SK-N-SH (cell line): Measurements from ENCODE around the gene CD320. TPM values are rescaled to one million over a fixed set of nuclear protein-coding genes. Genes with fewer than 3 reads are reported as not detected.

Source experiments
- CTCF ChIA-PET: fragments of 300-600, 350-600 bp; formaldehyde crosslinking; extraction: SDS; loops from one replicate; lab custom pipeline; 2021; lab: Yijun Ruan, JAX
- POLR2A ChIA-PET: fragments of 350-600 bp; sonication (Branson Sonifier 250); formaldehyde crosslinking; extraction: SDS; loops from one replicate; lab custom pipeline; 2020; ENCODE audit warnings: antibody characterized with exemption, inconsistent platforms; lab: Yijun Ruan, JAX
- DNase-seq: peaks from one replicate; pipeline ENCODE4 v3.0.0; 2012
- H2AFZ ChIP-seq: fragments of 200-600 bp; sonication (generic); 2 replicates; pipeline ENCODE4 v1.8.1; 2016; ENCODE audit warnings: antibody characterized with exemption, mild to moderate bottlenecking, low read depth
- H3F3A ChIP-seq: fragments of 200-600 bp; sonication (generic); replicated peaks from 2 replicates; pipeline ENCODE3; 2016; ENCODE audit warnings: antibody characterized with exemption, mild to moderate bottlenecking; ENCODE audit not compliant: insufficient read depth
- H3K27ac ChIP-seq, 2 experiments: fragments of 200-500 bp in 1 of 2; fragments of 200-600 bp in 1 of 2; sonication (Bioruptor generic) in 1 of 2; sonication (generic), shearing (Covaris generic) in 1 of 2; 2 replicates each; pipeline versions ENCODE4 v1.5.1 to v1.6.1; 2014 to 2016; ENCODE audit warnings: low read depth in 2 of 2, inconsistent platforms in 1 of 2, low read length in 1 of 2, mild to moderate bottlenecking in 1 of 2, mixed read lengths in 1 of 2
- H3K27me3 ChIP-seq: fragments of 200-600 bp; sonication (generic), shearing (Covaris generic); 2 replicates; pipeline ENCODE4 v1.6.1; 2016; ENCODE audit warnings: mixed run types; ENCODE audit not compliant: insufficient read depth
- H3K36me3 ChIP-seq, 2 experiments: fragments of 200-500 bp in 1 of 2; fragments of 200-600 bp in 1 of 2; sonication (Bioruptor generic) in 1 of 2; sonication (generic) in 1 of 2; replicated peaks in 1 of 2; 2 replicates each; pipeline versions ENCODE3 to v1.5.1; 2014 to 2016; ENCODE audit warnings: low read length in 1 of 2, mild to moderate bottlenecking in 1 of 2; ENCODE audit not compliant: insufficient read depth in 2 of 2, control insufficient read depth in 1 of 2
- H3K4me1 ChIP-seq, 2 experiments: fragments of 200-500 bp in 1 of 2; fragments of 200-600 bp in 1 of 2; sonication (Bioruptor generic) in 1 of 2; sonication (generic), shearing (Covaris generic) in 1 of 2; 2 replicates each; pipeline versions ENCODE4 v1.5.1 to v1.6.1; 2014 to 2016; ENCODE audit warnings: low read depth in 1 of 2, low read length in 1 of 2, mixed run types in 1 of 2; ENCODE audit not compliant: insufficient read depth in 2 of 2, control insufficient read depth in 1 of 2
- H3K4me2 ChIP-seq: fragments of 200-600 bp; sonication (generic), shearing (Covaris generic); 2 replicates; pipeline ENCODE4 v1.6.1; 2017; ENCODE audit warnings: mixed run types
- H3K4me3 ChIP-seq, 2 experiments: fragments of 200-500 bp in 1 of 2; fragments of 200-600 bp in 1 of 2; sonication (Bioruptor generic) in 1 of 2; sonication (generic), shearing (Covaris generic) in 1 of 2; 2 replicates each; pipeline versions ENCODE4 v1.5.1 to v1.8.1; 2014 to 2016; ENCODE audit warnings: low read depth in 2 of 2, inconsistent platforms in 1 of 2, low read length in 1 of 2, mild to moderate bottlenecking in 1 of 2, mixed read lengths in 1 of 2, moderate library complexity in 1 of 2
- H3K79me2 ChIP-seq: fragments of 200-600 bp; sonication (generic); 2 replicates; pipeline ENCODE4 v1.8.1; 2017; ENCODE audit warnings: mild to moderate bottlenecking; ENCODE audit not compliant: insufficient read depth
- H3K9ac ChIP-seq: fragments of 200-600 bp; sonication (generic); 2 replicates; pipeline ENCODE4 v1.6.1; 2017; ENCODE audit warnings: mixed run types
- H3K9me2 ChIP-seq: fragments of 200-600 bp; sonication (generic); 2 replicates; pipeline ENCODE4 v1.6.1; 2017; ENCODE audit warnings: mixed run types
- H3K9me3 ChIP-seq: fragments of 200-600 bp; sonication (generic); 2 replicates; pipeline ENCODE4 v1.6.1; 2017; ENCODE audit warnings: mixed run types, mild to moderate bottlenecking, moderate library complexity
- H4K20me1 ChIP-seq: fragments of 200-600 bp; sonication (generic); 2 replicates; pipeline ENCODE4 v1.6.1; 2017; ENCODE audit warnings: mild to moderate bottlenecking, mixed run types; ENCODE audit not compliant: insufficient read depth
- CHD2 ChIP-seq: fragments of 150-350 bp; IDR thresholded peaks from 2 replicates; pipeline ENCODE4 v1.6.1; 2018; ENCODE audit warnings: low read length; ENCODE audit not compliant: partially characterized antibody
- FOXM1 ChIP-seq: IDR thresholded peaks from 2 replicates; pipeline ENCODE4 v1.4.0; 2012; ENCODE audit warnings: low read depth, mild to moderate bottlenecking
- GABPA ChIP-seq: IDR thresholded peaks from 2 replicates; pipeline ENCODE4 v1.4.0; 2012; ENCODE audit warnings: low read depth, mild to moderate bottlenecking
- GATA2 ChIP-seq: sonication (generic); formaldehyde crosslinking; IDR thresholded peaks from 2 replicates; pipeline ENCODE4 v1.5.0; 2020; ENCODE audit warnings: mild to moderate bottlenecking, missing genetic modification reagents
- MXI1 ChIP-seq: IDR thresholded peaks from 2 replicates; pipeline ENCODE4 v1.6.1; 2012; ENCODE audit warnings: mild to moderate bottlenecking, low read depth, low read length, improper control_type of control experiment
- POLR2AphosphoS5 ChIP-seq: IDR thresholded peaks from 2 replicates; pipeline ENCODE4 v1.6.1; 2012; ENCODE audit warnings: low read depth, low read length
- RCOR1 ChIP-seq: fragments of 150-350 bp; IDR thresholded peaks from 2 replicates; pipeline ENCODE4 v1.6.1; 2017; ENCODE audit warnings: antibody characterized with exemption, low read length
- RFX5 ChIP-seq: IDR thresholded peaks from 2 replicates; pipeline ENCODE4 v1.6.1; 2012; ENCODE audit warnings: mild to moderate bottlenecking, improper control_type of control experiment, low read length
- SIN3A ChIP-seq: IDR thresholded peaks from 2 replicates; pipeline ENCODE4 v1.6.1; 2012; ENCODE audit warnings: low read depth, mild to moderate bottlenecking, low read length, moderate library complexity, borderline replicate concordance
- YY1 ChIP-seq: IDR thresholded peaks from 2 replicates; pipeline ENCODE4 v1.4.0; 2012; ENCODE audit warnings: low read depth, mild to moderate bottlenecking
- WGBS: methylation state at CpG from one replicate; pipeline ENCODE4 v1.1.6; 2017; ENCODE audit warnings: low lambda C conversion rate; 5-methylcytosine and 5-hydroxymethylcytosine counted together
- polyA plus RNA-seq, 3 experiments: library from polyadenylated mRNA; depleted of rRNA; stranded (reverse); fragments of >200 nt; gene quantifications; 2 replicates each; pipeline ENCODE4 v1.2.3, GENCODE V29; 2012
- TF ChIP-seq, protein P1 (sequence below): fragments of 150-350 bp; IDR thresholded peaks from 2 replicates; pipeline ENCODE4 v1.6.1; 2016; ENCODE audit warnings: mild to moderate bottlenecking, low read depth, low read length
- TF ChIP-seq, protein P2 (sequence below): fragments of 150-350 bp; IDR thresholded peaks from 2 replicates; pipeline ENCODE4 v1.6.1; 2017; ENCODE audit warnings: antibody characterized with exemption, low read length, low read depth, borderline replicate concordance
- TF ChIP-seq, protein P3 (sequence below): IDR thresholded peaks from 2 replicates; pipeline ENCODE4; 2012
- TF ChIP-seq, protein P4 (sequence below): IDR thresholded peaks from 2 replicates; pipeline ENCODE4 v1.6.1; 2012; ENCODE audit warnings: mild to moderate bottlenecking, low read depth, low read length, moderate library complexity

Gene CD320
- polyA plus RNA-seq, 1 of the 3 experiments (the other 2 are of a cell fraction), result 129 TPM

DNA sequence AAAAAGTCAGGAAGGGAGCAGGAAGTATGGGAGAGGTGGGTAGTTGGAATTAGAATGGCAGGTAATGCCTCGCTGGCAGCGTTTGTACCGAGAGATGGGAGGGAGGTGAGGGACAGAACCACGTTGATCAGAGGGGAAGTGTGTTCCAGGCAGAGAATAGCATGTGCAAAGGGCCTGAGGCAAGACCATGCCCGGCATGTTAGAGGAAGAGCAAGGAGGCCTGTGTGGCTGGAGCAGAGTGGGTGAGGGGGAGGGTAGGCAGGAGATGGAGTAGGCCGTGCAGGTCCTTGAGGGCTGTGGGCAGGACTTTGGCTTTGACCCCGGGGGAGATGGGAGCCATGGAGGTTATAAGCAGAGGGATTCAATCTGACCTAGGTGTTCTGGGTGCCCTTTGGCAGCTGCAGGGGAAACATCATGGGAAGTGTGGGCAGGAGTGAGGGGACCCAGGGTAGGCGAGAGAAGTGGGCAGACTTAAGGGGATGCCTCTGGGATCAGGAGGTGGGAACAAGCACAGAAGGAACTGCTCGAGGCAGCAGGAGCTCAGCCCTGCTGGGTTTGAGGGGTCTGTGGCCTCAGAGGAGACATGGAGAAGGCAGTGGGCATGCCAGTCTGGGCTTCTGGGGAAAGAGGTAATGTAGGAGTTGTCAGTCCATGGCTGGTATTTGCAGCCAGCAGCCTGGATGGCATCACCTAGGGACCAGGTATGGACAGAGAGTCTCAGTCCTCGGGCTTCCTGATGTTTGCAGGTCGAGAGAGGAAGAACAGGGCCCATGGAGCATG is 48.8 kb downstream of the CD320 start:
- Histone ChIP-seq H4K20me1 (no peaks in the 10 kb centered on the region), H3K9me3 (no peaks in the 10 kb centered on the region), H3K4me3 (no peak overlapping the region), H3K9ac (no peak overlapping the region), H3K4me1 (no peaks in the 10 kb centered on the region), H3K27ac (no peak overlapping the region), H3K4me2 (no peak overlapping the region), H3F3A (no peaks in the 10 kb centered on the region), H3K36me3 (no peaks in the 10 kb centered on the region), H3K9me2 (no peaks in the 10 kb centered on the region), H2AFZ (no peak overlapping the region), H3K27me3 (no peaks in the 10 kb centered on the region), H3K79me2 (no peaks in the 10 kb centered on the region)
- ChIA-PET POLR2A (no interaction called here), CTCF (interaction anchor here (1.0 kb wide), 1 partner anchor 316 kb away, joined by 3 read pairs; the partner anchor contains the start of gene TIMM44)
- 87% methylated on average over 11 of the region's 11 CpGs for WGBS
- TF ChIP-seq POLR2AphosphoS5, result no peak
- TF ChIP-seq, protein P1, sequence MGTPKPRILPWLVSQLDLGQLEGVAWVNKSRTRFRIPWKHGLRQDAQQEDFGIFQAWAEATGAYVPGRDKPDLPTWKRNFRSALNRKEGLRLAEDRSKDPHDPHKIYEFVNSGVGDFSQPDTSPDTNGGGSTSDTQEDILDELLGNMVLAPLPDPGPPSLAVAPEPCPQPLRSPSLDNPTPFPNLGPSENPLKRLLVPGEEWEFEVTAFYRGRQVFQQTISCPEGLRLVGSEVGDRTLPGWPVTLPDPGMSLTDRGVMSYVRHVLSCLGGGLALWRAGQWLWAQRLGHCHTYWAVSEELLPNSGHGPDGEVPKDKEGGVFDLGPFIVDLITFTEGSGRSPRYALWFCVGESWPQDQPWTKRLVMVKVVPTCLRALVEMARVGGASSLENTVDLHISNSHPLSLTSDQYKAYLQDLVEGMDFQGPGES, result no peak
- TF ChIP-seq MXI1, result no peak
- TF ChIP-seq, protein P2, sequence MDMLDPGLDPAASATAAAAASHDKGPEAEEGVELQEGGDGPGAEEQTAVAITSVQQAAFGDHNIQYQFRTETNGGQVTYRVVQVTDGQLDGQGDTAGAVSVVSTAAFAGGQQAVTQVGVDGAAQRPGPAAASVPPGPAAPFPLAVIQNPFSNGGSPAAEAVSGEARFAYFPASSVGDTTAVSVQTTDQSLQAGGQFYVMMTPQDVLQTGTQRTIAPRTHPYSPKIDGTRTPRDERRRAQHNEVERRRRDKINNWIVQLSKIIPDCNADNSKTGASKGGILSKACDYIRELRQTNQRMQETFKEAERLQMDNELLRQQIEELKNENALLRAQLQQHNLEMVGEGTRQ, result no peak
- TF ChIP-seq RFX5, result no peak
- no peak for TF ChIP-seq GABPA
- TF ChIP-seq FOXM1, result no peak
- TF ChIP-seq, protein P3, sequence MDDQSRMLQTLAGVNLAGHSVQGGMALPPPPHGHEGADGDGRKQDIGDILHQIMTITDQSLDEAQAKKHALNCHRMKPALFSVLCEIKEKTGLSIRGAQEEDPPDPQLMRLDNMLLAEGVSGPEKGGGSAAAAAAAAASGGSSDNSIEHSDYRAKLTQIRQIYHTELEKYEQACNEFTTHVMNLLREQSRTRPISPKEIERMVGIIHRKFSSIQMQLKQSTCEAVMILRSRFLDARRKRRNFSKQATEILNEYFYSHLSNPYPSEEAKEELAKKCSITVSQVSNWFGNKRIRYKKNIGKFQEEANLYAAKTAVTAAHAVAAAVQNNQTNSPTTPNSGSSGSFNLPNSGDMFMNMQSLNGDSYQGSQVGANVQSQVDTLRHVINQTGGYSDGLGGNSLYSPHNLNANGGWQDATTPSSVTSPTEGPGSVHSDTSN, result no peak
- TF ChIP-seq CHD2, result no peak
- TF ChIP-seq GATA2, result no peak
- no peak for TF ChIP-seq YY1
- TF ChIP-seq, protein P4, sequence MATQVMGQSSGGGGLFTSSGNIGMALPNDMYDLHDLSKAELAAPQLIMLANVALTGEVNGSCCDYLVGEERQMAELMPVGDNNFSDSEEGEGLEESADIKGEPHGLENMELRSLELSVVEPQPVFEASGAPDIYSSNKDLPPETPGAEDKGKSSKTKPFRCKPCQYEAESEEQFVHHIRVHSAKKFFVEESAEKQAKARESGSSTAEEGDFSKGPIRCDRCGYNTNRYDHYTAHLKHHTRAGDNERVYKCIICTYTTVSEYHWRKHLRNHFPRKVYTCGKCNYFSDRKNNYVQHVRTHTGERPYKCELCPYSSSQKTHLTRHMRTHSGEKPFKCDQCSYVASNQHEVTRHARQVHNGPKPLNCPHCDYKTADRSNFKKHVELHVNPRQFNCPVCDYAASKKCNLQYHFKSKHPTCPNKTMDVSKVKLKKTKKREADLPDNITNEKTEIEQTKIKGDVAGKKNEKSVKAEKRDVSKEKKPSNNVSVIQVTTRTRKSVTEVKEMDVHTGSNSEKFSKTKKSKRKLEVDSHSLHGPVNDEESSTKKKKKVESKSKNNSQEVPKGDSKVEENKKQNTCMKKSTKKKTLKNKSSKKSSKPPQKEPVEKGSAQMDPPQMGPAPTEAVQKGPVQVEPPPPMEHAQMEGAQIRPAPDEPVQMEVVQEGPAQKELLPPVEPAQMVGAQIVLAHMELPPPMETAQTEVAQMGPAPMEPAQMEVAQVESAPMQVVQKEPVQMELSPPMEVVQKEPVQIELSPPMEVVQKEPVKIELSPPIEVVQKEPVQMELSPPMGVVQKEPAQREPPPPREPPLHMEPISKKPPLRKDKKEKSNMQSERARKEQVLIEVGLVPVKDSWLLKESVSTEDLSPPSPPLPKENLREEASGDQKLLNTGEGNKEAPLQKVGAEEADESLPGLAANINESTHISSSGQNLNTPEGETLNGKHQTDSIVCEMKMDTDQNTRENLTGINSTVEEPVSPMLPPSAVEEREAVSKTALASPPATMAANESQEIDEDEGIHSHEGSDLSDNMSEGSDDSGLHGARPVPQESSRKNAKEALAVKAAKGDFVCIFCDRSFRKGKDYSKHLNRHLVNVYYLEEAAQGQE, result no peak
- no peak for TF ChIP-seq SIN3A
- TF ChIP-seq RCOR1, result no peak
- no peak for DNase-seq
